Transverse colon (tissue), 3 donors: Measurements from ENCODE around the gene DAO.

Experiments
- CTCF ChIP-seq, 5 experiments: fragments of 200-600 bp in 3 of 5; fragments of 450-650 bp in 2 of 5; sonication (generic) in 3 of 5; IDR thresholded peaks; 1 replicate in 2 of 5; 2 replicates in 3 of 5; pipeline ENCODE4 v1.5.1; 2016 to 2017; ENCODE audit warnings: antibody characterized with exemption in 5 of 5, inconsistent platforms in 3 of 5, mild to moderate bottlenecking in 2 of 5, moderate library complexity in 1 of 5
- POLR2A ChIP-seq: fragments of 450-650 bp; IDR thresholded peaks from one replicate; pipeline ENCODE4 v1.6.1; 2016; ENCODE audit warnings: antibody characterized with exemption, mild to moderate bottlenecking, moderate library complexity

DNA sequence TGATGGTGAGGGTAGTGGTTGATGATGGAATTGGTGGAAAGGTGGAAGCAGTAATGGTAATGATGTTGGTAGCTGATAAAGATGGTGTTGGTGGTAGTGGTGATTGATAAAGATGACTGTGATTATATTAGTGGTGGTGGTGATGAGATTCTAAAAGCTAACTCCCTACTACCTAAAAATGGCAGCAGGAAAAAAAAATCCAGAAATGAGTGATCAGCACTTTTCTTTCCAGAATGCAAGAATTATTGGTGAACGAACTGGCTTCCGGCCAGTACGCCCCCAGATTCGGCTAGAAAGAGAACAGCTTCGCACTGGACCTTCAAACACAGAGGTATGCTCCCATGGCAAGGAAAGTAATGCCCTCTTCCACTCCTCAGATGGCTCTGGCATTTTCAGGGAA is 19.3 kb downstream of the DAO start:
- TF ChIP-seq POLR2A: no peak
- TF ChIP-seq CTCF (IDR thresholded peaks at IDR 0.05): no peak
